ENCODE results near the gene HCFC1.

HCFC1 gene

GRCh38 chrX:153959649-153960048 is 12.0 kb downstream of the HCFC1 start:
- no peak for DNase-seq

DNA sequence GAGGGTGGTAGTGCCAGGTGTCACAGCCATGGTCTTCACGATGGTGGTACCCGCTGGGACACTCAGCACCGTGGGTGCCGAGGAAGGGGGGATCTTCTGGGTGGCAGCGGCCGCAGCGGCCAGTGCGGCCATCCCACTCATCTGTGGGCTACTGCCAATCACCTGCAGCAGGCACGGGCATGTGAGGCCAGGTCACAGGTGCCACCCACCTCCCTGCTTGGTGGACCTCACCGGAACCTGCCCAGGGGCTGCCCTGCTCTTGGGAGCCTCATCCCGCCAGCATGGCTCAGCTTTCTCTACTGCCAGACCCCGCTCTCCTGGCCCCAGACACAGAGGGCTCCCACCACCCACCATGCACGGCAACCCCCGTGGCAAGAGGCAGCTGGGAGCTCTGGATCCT is 13.0 kb downstream of the HCFC1 start:
- DNase-seq, result no peak

DNA sequence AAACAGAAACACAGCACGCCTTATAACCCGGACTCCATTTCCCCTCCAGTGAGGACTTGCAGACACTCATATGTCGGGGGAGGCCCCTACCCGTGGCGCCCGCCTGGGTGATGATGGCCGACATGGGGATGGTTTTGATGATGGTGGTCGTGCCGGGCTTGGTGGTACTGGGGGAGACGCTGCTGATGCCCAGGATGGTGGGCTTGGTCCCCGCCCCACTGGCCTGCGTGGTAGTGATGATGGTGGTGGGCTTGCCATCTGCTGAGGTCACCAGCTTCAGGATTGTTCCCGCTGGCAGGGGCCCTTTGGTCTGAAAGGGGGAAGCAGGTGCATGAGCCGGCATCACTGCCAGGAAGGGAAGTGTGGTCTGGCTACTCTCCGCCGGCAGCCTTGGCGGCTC is 14.4 kb downstream of the HCFC1 start:
- no peak for DNase-seq

DNA sequence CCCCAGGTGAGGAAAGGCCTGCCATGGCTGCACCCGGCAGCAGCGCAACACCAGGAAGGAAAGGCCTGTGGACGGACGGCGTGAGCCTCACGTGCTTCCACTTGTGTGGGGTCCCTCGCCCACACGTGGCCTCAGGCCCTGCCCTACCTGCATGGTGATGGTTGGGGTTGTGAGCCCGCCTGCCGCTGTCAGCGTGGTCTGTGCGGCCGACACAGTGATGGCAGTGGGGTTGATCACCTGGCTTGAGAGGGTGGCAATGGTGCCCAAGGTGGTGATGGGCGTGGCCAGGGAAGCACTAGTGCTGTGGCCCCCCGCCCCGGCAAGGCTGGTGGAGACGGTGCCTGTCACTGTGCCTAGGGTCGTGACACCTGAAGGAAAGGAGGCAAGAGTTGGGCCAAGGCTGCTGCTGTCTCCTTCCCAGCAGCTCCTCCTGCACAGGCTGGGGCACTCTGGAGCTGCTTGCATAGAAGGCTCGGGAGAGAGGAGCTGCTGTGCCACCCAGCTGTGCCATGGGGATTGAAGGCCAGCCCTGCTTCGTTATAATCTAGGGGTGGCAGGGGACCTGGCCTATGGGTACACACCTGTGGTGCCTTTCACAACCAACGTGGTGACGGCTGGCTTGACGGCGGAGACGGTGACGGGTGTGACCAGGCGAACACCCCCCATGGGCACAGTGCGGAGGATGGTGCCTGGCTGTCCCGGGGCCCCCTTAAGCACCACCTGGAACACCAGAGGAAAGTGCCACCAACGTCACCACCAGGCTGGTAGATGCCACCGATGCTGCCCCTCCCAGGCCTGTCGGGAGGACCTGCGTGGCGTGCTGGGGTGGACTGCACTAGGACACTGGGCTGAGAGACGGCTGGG is 15.3 kb downstream of the HCFC1 start:
- peak in 1 of 58 donors; percentile 1 for DNase-seq

GRCh38 chrX:153955228-153955732 is 16.3 kb downstream of the HCFC1 start:
- no peak for DNase-seq

DNA sequence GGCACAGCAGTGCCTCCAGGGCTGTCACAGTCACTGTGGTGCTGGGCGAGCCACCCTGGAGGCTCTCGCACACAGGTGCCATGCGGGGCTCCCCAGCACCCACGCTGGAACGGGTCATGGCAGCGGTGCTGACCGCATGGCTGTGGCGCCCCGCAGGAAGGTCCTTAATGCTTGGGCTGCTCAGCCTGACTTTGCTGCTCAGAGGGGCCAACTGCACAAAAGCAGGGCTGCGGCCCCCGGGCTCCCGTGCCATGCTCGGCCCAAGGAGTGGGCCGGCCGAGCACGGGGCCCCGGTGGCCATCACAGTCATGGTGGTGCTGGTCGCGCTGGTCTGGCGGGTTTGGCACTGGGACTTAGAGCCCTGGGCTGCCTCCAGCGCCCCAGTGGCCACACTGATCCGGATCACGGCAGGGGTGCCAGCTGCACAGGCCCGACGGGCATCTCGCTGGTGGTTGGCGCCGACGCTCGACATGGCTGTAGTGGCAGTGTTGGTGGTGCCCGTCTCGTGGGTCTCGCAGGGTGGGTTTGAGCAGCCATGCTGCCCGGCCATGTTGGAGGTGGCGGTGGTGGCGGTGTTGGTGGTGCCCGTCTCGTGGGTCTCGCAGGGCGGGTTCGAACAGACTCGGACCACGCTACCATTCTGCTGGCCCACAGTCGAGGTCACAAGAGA is 16.9 kb downstream of the HCFC1 start:
- DNase-seq, result no peak

DNA sequence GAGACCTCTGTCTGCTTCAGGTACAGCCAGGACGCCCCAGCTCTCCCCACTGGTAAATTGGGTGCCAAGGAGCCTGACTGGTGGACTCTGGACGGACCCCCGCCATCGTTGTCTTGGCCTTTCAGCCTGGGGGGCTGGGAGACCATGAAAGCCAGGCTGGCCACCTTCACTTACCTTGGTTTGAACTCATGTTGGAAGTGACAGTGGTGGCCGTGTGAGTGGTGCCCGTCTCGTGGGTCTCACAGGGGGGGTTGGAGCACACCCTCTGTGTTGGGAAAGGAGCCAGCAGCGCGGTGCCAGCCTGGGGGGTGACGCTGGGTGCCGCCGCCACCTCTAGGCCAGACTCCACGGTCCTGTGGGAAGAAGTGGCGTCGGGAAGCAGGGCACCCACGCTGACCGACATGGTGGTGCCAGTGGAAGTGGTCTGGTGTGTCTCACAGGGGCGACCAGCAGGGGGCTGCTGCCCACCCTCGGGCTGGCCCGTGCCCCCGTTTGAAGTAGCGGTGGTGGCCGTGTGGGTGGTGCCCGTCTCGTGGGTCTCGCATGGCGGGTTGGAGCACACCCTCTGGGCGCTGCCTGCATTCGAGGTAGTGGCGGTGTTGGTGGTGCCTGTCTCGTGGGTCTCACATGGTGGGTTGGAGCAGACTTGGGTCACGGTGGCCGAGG is 17.6 kb downstream of the HCFC1 start:
- no peak for DNase-seq

- peak in 49 of 58 donors; percentile 5 to 72 (median 42) for DNase-seq
Measured at GRCh38 chrX:153953342-153953830, 18.2 kb downstream of the HCFC1 start.

DNA sequence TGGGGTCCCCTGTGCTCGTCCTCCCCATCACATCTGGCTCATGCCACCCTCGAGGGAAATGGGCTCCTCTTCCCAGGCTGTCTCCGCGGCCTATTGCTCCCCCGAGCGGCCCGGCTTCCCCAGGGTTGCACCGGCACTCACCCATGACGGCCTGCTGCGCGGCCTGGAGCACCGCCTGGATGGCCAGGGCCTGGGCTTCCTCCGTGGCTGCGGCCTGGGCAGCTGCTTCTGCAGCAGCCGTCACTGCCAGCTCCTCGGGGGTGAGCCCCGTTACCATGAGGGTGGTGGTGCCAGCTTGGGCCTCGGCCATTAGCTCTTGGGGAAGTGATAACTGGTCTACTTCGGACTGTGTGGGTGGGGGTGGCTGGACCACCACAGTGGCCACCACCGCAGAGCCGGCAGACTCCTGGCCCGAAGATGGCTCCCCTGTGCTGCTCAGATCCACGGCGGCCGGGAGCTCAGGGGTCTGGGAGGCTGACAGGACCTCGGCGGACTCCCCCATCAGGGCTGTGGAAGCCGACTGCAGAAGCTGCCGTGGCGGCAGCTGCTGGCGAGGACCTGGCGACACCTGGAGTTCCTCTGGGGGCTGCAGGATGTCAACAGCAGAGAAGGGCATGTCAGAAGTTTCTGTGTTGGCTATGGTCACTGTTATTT is 19.1 kb downstream of the HCFC1 start:
- no peak for DNase-seq

- DNase-seq, result no peak
Measured at GRCh38 chrX:153951683-153952372, 19.8 kb downstream of the HCFC1 start.

DNA sequence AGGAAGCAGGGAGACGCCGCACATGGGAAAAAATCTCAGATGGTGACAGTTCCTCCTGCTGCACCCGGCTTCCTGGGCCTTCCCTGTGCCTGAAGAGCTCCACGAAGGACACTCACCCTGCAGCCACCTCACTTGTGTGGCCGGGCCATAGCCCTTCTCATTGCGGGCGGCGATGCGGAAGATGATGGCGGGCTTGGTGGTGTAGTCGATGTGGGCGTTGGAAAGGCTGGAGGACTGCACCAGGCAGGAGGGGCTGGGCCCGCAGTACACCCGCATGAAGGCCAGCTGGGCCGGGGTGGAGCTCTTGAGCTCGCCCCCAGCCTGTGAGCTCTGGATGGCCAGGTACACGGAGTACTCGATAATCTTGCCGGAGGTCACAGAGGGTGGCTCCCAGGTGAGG is 21.5 kb downstream of the HCFC1 start:
- DNase-seq, result no peak

- peak in 4 of 58 donors; percentile 2 to 19 (median 6) for DNase-seq
Measured at GRCh38 chrX:153948847-153949805, 22.5 kb downstream of the HCFC1 start.

DNA sequence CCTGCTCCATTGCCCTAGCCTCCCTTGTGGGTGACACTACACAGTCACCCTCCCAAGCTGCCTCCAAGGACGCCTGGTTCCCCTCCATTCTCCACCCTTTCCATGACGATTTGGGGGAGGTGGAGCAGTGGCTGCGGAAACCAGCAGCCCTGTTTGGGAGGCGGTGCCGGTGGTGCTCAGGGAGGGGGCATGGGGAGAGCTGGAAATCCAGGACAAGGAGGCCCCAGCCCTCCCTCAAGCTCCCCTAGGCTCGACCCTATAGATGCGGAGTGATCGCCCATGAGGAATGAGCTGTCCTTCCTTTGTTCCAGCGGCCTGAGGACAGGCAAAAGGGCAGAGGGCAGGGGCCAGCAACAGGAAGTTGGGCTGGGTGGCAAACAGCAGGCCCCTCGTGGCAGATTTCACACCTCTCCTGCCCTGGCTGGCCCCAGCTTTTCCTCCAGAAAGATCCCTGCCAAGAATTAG is 23.6 kb downstream of the HCFC1 start:
- no peak for DNase-seq

DNA sequence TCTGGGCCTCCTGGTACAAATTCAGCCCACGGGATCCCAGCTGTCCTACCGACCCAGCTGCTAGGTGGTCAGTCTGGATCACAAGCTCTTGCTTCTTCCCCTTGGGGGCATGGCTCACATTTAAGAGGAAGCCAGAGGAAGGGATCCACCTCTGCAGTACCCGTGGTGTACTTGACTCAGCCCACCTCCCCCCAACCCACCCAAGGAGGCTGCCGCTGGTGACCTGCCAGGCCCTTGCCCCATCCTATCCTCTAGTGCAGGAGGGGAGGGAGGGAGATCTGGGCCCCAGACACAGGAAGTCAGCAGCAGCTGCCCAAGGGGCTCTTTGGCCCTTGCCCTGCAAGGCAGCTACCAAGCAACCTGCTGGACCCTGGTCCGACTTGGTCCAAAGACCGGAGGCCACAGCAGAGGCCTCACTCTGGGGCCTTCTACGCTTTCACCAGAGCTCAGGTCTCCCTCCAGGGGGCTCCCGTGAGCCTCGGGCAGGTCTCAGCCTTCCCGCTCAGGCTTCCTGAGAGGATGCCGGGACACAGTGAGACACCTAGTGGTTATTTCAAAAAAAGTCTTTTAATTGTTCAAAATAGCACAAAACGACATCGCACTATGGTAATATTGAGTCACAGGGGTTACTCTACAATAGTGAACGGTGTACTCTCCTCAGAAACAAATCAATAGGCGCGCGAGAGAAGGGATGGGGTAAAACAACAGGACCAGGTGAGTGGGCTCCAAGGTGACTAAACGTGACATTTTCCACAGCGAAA is 24.4 kb downstream of the HCFC1 start:
- peak in 38 of 58 donors; percentile 1 to 70 (median 30) for DNase-seq

- DNase-seq, result no peak
Measured at GRCh38 chrX:153945956-153946943, 25.4 kb downstream of the HCFC1 start.

- no peak for DNase-seq
Measured at GRCh38 chrX:153944800-153945150, 26.8 kb downstream of the HCFC1 start.

- DNase-seq, result peak in 35 of 58 donors; percentile 3 to 61 (median 25)
Measured at GRCh38 chrX:153944140-153944799, 27.3 kb downstream of the HCFC1 start, which contains the start of gene RENBP. Gene RENBP (minus strand): TSS chrX:153944643. CDS start chrX:153944610, 33 bp downstream.

Measured in anterior cingulate cortex (tissue), 58 donors.